Right renal cortex interstitium (tissue), 3 donors: ENCODE measurements around the gene ANKRD23. TPM values are rescaled to one million over a fixed set of nuclear protein-coding genes. Genes with fewer than 3 reads are reported as not detected.

Experiments used
- DNase-seq, 3 donors: peaks; one replicate each; pipeline ENCODE4 v3.0.0-alpha.2; 2013; ENCODE audit warnings: low read depth in 3 of 3, low spot score in 2 of 3
- polyA plus RNA-seq, 3 donors: library from polyadenylated mRNA; unstranded; fragments of 120-200 nt; gene quantifications; one replicate each; pipeline ENCODE4 v1.2.1, GENCODE V29; 2013; ENCODE audit not compliant: insufficient read length in 3 of 3

The ANKRD23 gene
- polyA plus RNA-seq, 3 donors, result 2.4 to 2.9 (median 2.8) TPM

DNA sequence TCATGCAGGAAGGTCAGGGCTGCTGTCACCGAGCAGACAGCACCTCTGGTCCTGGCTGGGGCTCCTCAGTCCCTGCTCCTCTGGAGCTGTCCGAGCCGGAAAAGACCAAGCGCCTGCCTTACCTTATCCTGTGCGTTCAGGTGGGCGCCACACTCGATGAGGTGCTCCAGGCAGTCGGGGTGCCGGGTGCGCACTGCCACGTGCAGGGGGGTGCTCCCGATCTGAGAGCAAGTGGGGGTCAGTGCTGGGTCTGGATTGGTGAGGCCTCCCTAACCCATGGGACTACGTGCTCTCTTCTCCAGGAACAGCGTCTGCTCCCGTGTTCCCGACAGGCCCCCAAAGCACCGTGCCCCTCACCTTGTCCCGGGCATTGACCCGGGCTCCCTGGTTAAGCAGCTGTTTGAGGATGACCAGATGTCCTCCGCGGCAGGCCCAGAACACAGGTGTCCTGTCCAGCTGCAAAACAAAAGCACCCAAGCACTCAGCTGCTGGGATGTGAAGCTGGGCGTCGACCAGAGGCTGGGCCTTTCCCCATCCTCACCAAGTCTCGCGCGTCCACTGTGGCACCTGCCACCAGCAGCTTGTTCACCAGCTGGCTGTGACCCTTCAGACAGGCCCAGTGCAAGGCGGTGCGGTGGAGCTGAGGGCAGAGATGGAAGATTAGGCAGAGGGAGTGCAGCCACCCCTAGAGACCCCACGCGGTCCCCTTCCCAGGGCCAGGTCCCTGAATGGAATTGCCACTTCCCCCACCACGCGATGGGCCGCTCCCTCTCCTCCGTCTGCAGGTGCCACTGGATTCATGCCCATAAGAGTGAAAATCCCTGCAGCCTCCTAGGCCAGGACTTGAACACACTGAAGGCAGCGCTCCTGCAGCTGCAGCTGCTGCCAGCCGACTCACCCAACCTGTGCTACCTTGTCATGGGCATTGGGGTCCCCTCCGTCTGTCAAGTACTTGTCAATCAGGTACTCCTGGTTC, 3.7 kb downstream of the ANKRD23 start:
- DNase-seq, result no peak

GRCh38 chr2:96839293-96839874, 4.4 kb downstream of the ANKRD23 start:
- no peak for DNase-seq

- DNase-seq, result no peak
Measured at GRCh38 chr2:96838345-96839292, 5.2 kb downstream of the ANKRD23 start.

DNA sequence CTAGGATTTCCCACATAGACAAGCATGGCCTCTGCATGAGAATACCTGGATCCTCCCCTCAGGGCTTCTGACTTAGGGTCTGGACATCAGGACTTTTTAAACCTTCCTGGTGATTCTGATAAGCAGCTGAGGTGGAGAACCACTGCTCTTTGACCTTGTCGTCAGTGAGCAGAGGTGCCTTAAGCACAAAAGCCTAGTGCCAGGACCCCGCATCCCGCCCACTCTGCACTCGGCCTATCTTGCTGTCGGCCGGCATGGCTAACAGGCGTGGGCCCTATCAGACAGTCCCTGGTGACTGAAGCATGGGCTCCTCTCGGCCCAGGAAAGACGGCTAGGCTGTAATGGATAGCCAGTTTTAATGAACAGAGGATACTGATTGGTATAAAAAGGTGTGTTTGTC, 6.2 kb downstream of the ANKRD23 start:
- no peak for DNase-seq

DNA sequence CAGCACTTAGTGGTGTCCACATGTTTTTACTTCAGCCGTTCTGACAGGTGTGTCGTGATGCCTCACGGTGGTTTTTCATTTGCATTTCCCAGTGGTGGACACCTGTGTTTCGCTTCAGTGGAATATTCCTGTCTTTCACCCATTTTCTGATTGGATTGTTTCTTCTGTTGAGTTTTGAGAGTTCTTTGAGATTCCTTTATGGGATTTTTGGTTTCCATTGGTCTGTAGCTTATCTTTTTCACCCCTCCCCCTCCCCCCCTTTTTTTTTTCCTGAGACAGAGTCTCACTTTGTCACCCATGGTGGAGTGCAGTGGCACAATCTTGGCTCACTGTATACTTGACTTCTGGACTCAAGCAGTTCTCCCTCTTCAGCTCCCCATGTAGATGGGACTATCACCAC, 8.0 kb downstream of the ANKRD23 start:
- DNase-seq, result no peak

- DNase-seq, result peak in 2 of 3 donors; percentile 65 to 72
Measured at GRCh38 chr2:96832754-96833507, 10.9 kb downstream of the ANKRD23 start.

DNA sequence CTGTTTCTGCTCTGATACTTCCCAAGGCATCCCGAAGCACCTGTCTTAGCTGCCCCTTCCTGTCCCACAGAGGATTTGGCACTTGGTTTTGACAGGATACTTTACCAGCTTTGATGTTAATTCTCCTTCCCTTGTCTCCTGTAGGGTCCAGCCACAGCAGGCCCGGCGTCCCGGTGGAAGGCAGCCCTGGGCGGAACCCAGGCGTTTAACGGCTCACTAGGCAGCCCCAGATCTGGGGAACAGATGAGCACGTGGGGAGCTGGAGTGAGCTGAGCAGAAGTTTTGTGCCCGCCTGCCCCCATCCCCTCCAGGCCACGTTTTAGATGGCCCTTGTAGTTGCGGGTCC, 11.4 kb downstream of the ANKRD23 start:
- no peak for DNase-seq

GRCh38 chr2:96831679-96832078, 12.1 kb downstream of the ANKRD23 start:
- DNase-seq, result no peak

DNA sequence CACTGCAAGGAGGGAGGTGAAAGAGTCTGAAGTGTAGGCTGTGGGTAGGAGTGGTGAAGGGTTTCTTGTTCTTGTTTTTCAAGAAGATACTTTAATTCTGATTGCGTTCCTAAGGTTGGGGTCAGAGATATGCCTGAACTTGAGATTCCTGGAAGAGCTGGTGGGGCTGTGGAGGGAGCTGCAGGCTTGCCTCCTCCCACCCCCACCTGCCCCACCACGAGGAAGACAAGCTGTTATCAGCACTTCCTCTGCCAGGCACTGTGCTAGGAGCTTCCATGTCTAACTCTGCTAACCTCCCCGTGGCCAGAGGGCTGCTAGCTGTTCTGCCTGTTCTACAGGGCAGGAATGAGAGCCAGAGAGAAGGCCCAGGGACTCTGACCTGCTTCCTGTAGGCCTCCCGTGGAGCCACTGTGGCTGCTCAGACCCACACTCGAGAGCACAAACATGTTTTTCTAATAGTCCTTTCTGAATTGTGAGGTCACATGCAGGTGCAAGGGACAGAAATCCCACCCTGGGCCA, 13.7 kb downstream of the ANKRD23 start:
- no peak for DNase-seq

DNA sequence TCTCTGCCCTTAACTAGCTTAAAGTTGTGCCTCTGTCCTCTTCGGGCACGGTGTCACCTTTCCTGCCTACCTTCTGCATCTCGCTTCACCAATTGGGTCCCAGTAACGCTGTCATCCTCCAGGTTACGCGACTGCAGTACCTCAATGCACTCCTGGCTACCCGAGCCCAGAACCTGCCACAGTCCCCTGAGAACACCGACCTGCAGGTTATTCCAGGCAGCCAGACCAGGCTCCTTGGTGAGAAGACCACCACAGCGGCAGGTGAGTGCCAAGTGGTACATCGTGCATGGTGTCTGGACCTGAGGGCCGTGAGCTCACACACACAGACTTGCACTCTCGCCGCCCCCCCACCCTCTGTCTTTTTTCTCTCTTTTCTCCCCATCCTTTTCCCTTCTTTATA, 14.9 kb downstream of the ANKRD23 start:
- no peak for DNase-seq

DNA sequence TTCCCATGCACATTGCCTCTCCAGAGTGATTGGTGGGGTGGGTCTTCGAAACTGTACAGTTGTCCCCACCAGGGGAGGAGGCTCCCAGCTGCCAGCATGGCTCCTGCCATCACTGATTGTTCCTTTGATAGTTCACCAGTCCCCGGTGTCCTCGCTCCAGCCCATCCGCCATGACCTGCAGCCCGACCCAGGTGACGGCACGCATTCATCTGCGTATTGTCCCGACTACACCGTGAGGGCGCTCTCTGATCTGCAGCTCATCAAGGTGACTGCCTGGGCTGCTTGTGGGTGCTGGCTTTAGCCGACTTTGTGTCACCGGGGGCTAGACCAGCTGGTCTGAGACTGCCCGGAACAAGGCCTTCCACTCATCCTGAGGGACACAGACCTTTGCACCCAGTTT, 15.4 kb downstream of the ANKRD23 start:
- no peak for DNase-seq

DNA sequence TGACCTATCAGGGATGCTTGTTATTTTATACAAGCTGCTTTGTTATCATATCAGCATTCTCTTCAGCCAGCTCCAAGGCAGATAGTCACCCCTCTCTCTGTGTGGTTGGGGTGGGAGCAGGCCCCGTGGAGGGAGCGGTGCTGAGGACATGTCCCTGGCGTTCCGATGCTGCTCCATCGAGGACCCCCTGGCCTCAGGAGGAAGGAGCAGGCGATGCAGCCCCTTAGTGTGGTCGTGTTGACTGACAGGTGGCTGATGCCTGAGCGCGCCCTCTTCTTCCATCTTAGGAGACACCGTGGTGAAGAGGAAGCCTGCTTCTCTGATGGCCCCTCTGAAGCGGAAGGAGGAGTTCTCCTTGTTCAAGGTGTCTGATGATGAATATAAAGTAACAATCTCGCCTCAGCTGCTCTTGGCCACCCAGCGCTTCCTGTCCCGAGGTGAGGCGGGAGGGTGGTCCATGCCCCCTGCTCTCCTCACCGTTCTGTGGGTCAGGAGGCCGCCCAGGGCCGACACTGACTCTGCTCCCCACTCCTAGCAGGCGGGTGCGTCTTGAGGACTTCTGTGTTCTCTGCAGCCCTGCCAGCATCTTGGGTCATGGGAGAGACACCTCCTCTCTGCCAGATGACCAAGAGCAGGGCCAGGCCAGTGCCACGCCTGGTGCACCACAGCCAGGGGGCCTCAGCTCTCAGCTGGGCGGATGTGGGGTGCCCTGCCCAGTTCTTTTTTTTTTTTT, 17.1 kb downstream of the ANKRD23 start:
- DNase-seq, result no peak

DNA sequence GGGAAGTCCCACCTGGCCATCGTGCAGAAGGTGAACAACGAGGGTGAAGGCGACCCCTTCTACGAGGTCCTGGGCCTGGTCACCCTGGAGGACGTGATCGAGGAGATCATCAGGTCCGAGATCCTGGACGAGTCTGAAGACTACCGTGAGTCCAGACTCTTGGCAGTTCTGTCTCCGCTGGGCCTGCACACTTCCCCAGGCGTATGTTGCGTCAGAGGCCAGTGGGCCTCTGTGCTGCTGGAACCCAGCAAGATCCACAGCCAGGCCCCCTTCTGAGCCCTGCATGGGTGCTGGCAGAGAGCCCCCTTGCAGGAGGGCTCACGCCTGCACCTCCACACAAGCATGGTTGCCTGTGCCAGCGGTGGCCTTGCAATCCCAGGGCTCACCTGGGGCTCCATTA, 18.8 kb downstream of the ANKRD23 start:
- no peak for DNase-seq

GRCh38 chr2:96824079-96824870, 19.5 kb downstream of the ANKRD23 start:
- no peak for DNase-seq

DNA sequence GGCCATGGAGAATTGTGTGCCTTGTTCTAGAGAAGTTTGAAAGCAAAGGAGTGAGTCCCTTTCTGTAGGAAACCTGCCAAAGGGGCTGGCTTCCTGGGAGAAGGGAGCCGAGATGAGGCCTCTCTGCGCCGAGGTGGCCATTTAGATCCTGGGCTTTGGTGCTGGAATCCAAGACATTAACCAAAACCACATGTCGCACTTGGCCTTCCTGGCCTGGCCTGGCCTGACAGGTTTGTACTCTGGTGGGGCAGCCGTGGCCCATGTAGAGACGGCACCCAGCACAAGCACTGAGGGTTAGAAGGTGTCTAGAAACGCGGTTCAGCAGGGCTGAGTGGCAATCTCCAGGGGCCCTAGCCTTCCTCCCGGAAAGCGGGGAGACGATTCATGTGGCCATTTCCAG, 20.6 kb downstream of the ANKRD23 start:
- DNase-seq, result no peak

GRCh38 chr2:96822786-96823185, 21.0 kb downstream of the ANKRD23 start:
- no peak for DNase-seq

DNA sequence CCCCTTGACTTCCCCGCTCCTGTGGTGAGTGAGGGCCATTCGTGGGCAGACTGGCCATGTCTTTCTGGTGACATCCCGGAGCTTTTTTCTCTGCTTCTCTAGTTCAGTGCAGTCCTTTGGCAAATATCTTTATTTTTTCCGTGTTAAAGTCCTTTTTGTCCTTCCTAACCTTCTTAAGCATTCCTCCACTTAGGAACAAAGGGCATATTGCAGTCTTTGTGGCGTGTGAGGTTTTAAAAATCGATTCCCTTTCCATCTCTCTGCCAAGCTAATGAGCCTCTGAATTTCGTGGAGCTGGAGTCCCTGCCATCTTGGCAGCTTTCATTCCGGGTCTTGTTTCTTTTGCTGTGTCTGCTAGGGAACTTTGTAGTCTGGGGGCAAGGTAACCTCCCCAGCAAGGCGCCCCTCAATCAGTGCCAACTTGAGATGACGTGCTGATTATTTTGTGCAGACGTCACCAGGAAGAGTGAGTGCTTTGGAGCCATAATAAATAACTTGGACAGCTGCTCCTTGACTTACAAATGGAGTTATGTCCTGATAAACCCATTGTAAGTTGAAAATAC, 22.6 kb downstream of the ANKRD23 start:
- no peak for DNase-seq

DNA sequence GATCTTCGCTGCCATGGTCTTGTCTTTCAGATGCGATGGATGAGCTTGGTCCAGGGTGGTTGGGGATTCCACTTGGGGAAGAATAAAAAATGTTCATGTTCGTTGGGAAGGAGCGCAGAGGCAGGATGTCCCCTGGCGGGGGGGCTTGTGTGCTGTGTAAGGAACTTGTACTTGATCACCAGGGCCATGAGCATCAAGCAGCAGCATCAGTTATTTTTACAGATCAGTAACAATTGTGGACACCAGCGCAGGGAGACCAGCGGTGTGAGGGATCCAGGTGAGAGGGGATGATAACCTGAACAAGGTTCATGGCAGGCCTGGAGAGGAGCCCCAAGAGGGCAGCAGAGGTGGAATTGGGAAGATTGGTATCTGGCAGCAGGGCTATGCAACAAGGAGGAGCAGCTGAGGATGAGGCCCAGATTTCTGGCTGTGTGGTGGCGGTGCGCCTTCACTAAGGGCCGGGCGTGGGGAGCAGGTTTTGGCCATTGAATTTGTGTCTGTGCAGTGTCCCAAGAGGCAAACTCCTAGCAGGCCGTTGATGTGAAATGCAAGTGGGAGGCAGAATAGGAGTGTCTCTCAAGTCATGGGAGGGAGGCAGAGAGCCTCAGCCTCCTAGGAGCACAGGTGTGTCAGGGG, 23.8 kb downstream of the ANKRD23 start:
- no peak for DNase-seq
